GM12873 (cell line): ENCODE data around the gene SKIC8.

ENCODE experiments used
- TF ChIP-seq, protein P1 (sequence below): IDR thresholded peaks from 2 replicates; pipeline ENCODE4 v1.5.1; 2012; ENCODE audit warnings: low read depth, mild to moderate bottlenecking, moderate library complexity, low read length, control low read depth; ENCODE audit not compliant: insufficient read depth; ENCODE audit errors: missing control alignments

Gene SKIC8

DNA sequence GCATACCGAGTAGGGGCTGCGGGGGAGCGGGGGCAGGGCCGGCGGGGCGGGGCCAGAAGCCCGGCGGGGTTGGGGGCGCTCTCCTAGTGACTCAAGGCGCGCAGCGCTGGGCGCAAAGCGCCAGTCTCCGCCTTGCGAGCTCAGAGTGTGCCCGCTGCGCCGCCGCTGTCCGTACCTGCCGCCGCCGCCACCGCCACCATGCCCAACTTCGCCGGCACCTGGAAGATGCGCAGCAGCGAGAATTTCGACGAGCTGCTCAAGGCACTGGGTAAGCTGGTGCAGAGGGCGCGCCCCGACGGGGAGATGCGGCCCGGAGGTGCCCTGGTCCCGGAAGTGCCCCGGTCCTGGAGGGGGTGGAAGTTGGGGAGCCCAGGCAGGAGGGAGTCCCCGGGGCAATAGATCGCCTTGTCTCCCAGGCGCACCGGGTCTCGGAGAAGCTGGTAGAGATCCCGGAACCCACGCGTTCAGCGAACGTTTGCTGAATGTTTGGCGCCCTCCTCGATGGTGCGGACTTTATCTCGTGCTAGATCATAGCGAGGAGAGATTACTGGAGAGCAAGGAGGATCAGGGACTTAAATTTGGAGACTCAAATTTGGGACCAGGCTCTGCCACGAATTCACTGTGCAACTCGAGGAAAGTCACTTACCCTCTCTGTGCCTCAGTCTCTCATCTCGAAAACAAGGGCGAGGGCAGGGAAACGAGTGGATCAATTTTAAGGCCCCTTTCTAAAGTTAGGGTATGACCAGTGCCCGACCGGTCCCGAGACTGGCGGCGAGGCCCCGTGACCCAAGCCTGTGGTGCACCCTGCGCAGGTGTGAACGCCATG, 41.0 kb upstream of the SKIC8 start, which contains the start of gene CRABP1:
CRABP1 (plus strand) TSS at position 123 of the 826 bp plus-strand sequence; CDS start at position 199, 76 bp downstream.
- TF ChIP-seq, protein P1, sequence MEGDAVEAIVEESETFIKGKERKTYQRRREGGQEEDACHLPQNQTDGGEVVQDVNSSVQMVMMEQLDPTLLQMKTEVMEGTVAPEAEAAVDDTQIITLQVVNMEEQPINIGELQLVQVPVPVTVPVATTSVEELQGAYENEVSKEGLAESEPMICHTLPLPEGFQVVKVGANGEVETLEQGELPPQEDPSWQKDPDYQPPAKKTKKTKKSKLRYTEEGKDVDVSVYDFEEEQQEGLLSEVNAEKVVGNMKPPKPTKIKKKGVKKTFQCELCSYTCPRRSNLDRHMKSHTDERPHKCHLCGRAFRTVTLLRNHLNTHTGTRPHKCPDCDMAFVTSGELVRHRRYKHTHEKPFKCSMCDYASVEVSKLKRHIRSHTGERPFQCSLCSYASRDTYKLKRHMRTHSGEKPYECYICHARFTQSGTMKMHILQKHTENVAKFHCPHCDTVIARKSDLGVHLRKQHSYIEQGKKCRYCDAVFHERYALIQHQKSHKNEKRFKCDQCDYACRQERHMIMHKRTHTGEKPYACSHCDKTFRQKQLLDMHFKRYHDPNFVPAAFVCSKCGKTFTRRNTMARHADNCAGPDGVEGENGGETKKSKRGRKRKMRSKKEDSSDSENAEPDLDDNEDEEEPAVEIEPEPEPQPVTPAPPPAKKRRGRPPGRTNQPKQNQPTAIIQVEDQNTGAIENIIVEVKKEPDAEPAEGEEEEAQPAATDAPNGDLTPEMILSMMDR = no peak

DNA sequence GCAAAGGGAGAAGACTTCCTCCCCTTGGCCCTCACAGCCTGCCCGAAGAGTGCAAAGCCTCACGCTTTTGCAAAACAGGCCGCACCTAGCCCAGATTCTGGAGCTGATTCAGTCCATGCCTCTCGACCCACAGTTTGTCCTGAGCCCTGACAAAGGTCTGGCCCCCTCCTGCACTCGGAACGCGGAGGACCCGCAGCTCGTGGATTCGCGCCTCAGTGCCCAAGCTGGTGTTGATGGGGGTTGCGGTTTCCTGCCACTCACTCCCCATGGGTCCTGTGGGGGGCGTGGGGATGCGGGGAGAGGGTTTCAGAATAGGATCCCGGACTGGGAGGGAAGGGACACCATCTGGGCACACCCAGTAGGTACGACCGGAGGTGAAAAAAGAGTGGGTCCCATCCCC, 40.1 kb upstream of the SKIC8 start:
- TF ChIP-seq, protein P1 = no peak

DNA sequence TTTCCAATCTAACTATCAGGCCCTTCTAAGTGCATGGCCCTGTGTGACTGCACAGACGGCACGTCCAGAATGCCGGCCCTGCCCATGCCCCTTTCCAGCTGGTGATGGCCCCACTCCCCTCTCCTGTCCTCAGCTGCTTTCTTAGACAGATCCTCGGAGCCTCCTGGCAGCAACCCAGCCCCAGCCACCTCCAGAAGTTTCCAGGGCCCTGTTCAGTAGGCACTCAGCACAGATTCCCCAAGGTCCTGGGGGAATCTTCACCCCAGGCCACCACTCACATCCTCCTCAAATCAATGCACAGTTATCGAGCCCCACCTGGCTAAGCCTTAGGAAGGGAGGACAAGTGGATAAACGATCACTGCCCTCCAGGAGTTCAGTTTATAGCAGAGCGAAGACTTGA, 39.4 kb upstream of the SKIC8 start:
- TF ChIP-seq, protein P1 = no peak

DNA sequence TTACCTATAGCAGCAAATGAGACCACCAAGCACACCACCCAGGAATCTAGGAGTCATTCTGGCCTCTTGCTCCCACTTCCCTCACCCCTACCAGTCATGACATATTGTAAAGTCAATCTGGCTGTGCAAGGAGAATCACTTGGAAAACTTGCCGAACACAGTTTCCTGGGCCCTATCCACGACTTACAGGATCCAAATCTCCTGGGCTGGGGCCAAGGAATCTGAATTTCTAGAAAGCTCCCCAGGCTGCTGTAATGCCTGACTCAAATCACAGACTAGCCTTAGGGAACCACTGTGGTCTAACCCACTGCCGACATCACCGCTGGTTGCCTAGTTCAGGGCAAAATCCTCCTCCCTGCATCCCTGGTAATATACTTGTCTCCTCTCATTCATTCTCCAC, 36.6 kb upstream of the SKIC8 start:
- TF ChIP-seq, protein P1 = no peak

DNA sequence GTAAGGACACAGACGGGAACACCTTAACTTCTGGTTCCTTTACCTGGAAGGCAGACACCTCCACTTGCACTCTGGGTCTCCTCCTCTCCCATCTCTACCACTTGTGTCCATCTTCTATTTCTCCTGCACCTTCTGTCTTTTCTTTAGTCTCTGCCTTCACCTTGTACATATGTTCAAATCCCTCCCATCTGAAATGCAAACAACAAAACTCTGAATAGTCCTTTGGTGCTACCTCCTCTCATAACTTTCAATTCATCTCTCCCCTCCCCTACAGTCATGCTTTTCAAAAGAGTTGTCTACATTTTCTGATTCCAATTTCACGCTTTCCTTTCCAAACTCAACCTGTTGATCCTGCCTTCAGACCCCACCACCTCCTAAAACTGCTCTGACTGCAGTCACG, 35.4 kb upstream of the SKIC8 start:
- TF ChIP-seq, protein P1 = no peak

DNA sequence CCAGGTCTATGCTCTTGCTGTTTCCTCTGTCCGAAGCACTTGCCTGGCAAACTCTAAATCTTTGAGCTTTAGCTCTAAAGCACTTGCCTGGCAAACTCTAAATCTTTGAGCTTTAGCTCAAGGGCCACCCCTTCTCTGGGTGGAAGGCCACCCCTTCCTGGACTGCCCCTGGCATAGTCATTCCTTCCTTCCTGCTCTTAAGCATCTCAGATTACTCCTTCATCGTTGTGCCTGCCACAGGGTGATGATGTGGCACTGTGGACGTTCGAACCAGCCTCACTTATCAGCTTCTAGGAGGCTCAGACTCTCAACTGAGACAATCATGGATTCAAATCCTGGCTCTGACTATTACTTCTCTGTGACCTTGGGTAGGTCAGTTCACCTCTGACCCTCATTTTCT, 30.2 kb upstream of the SKIC8 start:
- TF ChIP-seq, protein P1 = no peak

DNA sequence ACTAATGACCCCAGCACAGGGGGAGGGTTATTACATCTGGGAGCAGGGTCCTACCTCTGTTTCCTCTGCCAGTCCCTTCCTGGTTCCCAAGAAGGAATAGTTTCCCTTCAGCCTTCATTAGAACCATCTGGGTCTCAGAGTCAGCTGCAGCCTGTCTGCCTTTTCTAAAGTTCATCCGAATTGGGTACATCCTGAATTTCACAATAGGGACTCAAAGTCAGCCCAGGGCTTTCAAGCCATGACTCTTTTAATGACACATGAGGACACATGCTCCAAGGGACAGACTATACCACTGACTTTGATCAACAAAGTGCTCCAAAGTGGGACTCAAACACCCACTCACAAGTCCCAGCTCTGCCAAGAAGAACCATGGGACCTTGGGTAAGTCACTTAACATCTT, 28.1 kb upstream of the SKIC8 start:
- TF ChIP-seq, protein P1 = no peak
